Fibroblast of pulmonary artery (primary cell): ENCODE measurements around the gene EFHC2.

Source experiments
- DNase-seq: peaks from one replicate; pipeline ENCODE4 v3.0.0-alpha.2; 2010; ENCODE audit warnings: low read depth
- H3K4me3 ChIP-seq: replicated peaks from 2 replicates; pipeline ENCODE4 v1.5.1; 2011; ENCODE audit warnings: low read depth, mild to moderate bottlenecking, control low read depth, low read length, moderate library complexity
- TF ChIP-seq, protein P1 (sequence below): IDR thresholded peaks from 2 replicates; pipeline ENCODE4 v1.5.1; 2011; ENCODE audit warnings: mild to moderate bottlenecking, control low read depth, low read length, inconsistent platforms; ENCODE audit errors: missing control alignments

Gene EFHC2

GRCh38 chrX:44317181-44317580 lies 26.3 kb downstream of the EFHC2 start:
- DNase-seq: no peak
- TF ChIP-seq, protein P1, sequence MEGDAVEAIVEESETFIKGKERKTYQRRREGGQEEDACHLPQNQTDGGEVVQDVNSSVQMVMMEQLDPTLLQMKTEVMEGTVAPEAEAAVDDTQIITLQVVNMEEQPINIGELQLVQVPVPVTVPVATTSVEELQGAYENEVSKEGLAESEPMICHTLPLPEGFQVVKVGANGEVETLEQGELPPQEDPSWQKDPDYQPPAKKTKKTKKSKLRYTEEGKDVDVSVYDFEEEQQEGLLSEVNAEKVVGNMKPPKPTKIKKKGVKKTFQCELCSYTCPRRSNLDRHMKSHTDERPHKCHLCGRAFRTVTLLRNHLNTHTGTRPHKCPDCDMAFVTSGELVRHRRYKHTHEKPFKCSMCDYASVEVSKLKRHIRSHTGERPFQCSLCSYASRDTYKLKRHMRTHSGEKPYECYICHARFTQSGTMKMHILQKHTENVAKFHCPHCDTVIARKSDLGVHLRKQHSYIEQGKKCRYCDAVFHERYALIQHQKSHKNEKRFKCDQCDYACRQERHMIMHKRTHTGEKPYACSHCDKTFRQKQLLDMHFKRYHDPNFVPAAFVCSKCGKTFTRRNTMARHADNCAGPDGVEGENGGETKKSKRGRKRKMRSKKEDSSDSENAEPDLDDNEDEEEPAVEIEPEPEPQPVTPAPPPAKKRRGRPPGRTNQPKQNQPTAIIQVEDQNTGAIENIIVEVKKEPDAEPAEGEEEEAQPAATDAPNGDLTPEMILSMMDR: no peak
- no peak overlapping the region for H3K4me3 ChIP-seq

DNA sequence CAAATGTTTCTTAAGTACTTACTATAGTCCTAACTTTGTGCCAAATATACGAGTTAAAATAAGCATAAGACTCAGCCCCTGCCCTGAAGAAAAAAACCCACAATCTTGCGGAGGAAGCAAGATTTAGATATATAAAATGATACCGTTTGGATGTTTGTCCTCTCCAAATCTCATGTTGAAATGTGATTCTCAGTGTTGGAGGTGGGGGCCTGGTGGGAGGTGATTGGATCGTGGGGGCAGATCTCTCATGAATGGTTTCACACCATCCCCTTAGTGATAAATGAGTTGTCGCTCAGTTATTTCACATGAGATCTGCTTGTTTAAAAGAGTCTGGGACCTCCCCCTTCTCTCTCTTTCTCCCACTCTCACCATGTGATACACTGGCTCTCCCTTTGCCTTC lies 28.7 kb downstream of the EFHC2 start:
- no peak for DNase-seq
- H3K4me3 ChIP-seq: no peak overlapping the region
- TF ChIP-seq, protein P1: no peak

DNA sequence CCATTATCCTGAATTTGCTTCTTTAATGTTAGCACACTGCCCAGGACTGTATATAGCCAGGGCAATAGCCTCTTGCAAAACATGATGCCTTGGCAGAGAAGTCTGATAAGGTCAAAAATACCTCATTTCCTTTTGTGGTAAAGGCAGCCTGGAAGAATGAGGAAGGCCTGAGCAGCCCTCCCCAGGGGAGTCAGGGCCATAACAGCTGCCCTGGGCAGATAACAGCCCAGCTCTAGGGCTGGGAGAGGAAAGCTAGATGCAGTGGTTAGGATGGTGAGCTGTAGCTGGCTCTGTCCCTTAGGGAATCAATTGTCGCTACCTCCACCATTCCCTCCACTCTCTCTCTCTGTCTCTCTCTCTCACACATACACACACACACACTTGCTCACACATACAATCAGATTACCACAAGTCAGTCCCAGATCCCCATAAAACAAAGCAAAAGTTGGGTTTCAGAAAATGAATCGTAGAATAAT lies 29.2 kb downstream of the EFHC2 start:
- no peak overlapping the region for H3K4me3 ChIP-seq
- peak; percentile 76 for DNase-seq
- TF ChIP-seq, protein P1: no peak

GRCh38 chrX:44312421-44312820 lies 31.1 kb downstream of the EFHC2 start:
- TF ChIP-seq, protein P1: no peak
- no peak overlapping the region for H3K4me3 ChIP-seq
- no peak for DNase-seq

DNA sequence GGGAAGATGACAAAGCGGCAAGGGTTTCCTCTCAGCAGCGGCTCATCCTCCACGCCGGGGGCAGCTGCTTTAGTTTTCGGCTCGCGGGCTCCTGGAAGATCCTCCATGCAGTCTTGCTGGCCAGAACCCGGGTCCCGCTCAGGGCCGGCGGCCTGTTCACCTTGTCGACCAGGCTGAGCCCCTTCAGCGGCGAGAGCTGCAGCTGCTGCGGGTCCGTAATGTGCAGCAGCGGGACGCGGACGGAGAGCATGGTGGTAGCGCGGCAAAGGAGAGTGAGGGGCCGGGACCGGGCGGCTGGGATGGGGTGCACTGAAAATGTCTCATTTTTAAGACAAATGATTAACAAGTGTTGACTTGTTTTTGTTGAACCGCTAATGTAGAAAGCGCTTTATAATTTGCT lies 33.2 kb downstream of the EFHC2 start:
- DNase-seq: no peak
- TF ChIP-seq, protein P1: no peak
- H3K4me3 ChIP-seq: no peak overlapping the region

GRCh38 chrX:44308869-44309268 lies 34.6 kb downstream of the EFHC2 start:
- TF ChIP-seq, protein P1: no peak
- no peak for DNase-seq
- no peak overlapping the region for H3K4me3 ChIP-seq

GRCh38 chrX:44306356-44306755 lies 37.1 kb downstream of the EFHC2 start:
- no peak overlapping the region for H3K4me3 ChIP-seq
- TF ChIP-seq, protein P1: no peak
- DNase-seq: peak; percentile 1
